ENCODE results near the gene SPECC1L. TPM values are rescaled to one million over a fixed set of nuclear protein-coding genes. Genes with fewer than 3 reads are reported as not detected.

SPECC1L gene
- total RNA-seq, 2 donors from 2014 or later: 23.1 to 26.0 TPM

DNA sequence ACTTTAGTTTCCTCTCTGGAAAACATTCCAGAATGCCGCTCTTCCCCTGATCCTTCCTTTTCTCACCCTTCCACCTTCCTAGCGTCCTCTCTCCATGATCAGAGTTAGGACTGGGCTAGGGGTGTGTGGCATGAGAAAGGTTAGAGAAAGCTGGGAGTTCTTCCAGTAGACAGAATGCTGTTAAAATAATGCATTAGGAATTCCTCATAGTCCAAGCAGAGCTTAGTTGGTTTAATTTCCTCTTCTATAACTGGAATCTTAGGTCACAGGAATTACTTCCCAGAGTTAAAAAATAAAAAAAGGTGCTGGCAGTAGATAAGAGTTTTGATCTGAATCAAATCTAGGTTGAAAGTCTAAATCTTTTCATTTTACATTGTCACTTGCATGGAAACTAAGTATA, 119.5 kb downstream of the SPECC1L start:
- DNase-seq (no peak), ATAC-seq (no peak)
- no peak overlapping the region for H3K4me3 ChIP-seq
- H3K27me3 ChIP-seq: no peaks in the 10 kb centered on the region
- intact Hi-C loops (cut with DNase I): no loop called here
- peaks cover 7% of the 10 kb centered on the region for H3K4me1 ChIP-seq
- no peak overlapping the region for H3K27ac ChIP-seq
- H3K36me3 ChIP-seq (replicated peaks in 1 of 2; ENCODE audit: insufficient read depth in 1 of 2, low read depth in 2 of 2): no peaks in the 10 kb centered on the region
- no peaks in the 10 kb centered on the region for H3K9me3 ChIP-seq
- WGBS, 2 donors: 89 to 93% methylated on average over 2 of the region's 2 CpGs
- no peak for TF ChIP-seq POLR2A (IDR thresholded peaks at IDR 0.05)

DNA sequence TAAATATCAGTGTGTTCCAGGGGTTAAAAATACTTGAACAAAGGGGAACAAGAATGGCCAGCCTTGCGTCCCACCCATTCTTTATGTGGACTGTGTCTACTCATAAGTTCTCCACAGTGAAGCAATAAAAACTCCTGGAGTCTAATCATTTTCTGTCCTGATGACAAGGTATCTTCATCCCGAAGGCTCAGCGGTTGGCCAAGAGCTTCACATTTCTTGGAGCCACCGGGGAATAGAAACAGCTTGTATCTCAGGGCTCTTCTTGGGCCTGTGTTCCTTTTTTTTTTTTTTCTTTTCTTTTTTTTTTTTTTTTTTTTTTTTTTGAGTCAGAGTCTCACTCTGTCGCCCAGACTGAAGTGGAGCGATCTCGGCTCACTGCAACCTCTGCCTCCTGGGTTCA, 119.9 kb downstream of the SPECC1L start:
- H3K27ac ChIP-seq: no peak overlapping the region
- no peaks in the 10 kb centered on the region for H3K36me3 ChIP-seq (replicated peaks in 1 of 2; ENCODE audit: insufficient read depth in 1 of 2, low read depth in 2 of 2)
- DNase-seq: peak in 1 of 4 donors; percentile 42
- ATAC-seq: peak; percentile 48
- intact Hi-C loops (cut with DNase I): no loop called here
- H3K4me3 ChIP-seq: no peak overlapping the region
- peaks cover 7% of the 10 kb centered on the region for H3K4me1 ChIP-seq
- no peaks in the 10 kb centered on the region for H3K9me3 ChIP-seq
- no peaks in the 10 kb centered on the region for H3K27me3 ChIP-seq
- no peak for TF ChIP-seq POLR2A (IDR thresholded peaks at IDR 0.05)
- TF ChIP-seq, protein P1, sequence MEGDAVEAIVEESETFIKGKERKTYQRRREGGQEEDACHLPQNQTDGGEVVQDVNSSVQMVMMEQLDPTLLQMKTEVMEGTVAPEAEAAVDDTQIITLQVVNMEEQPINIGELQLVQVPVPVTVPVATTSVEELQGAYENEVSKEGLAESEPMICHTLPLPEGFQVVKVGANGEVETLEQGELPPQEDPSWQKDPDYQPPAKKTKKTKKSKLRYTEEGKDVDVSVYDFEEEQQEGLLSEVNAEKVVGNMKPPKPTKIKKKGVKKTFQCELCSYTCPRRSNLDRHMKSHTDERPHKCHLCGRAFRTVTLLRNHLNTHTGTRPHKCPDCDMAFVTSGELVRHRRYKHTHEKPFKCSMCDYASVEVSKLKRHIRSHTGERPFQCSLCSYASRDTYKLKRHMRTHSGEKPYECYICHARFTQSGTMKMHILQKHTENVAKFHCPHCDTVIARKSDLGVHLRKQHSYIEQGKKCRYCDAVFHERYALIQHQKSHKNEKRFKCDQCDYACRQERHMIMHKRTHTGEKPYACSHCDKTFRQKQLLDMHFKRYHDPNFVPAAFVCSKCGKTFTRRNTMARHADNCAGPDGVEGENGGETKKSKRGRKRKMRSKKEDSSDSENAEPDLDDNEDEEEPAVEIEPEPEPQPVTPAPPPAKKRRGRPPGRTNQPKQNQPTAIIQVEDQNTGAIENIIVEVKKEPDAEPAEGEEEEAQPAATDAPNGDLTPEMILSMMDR (IDR thresholded peaks at IDR 0.05): no peak
- 76 to 84% methylated on average over 4 to 6 of the region's 7 CpGs for WGBS, 2 donors

DNA sequence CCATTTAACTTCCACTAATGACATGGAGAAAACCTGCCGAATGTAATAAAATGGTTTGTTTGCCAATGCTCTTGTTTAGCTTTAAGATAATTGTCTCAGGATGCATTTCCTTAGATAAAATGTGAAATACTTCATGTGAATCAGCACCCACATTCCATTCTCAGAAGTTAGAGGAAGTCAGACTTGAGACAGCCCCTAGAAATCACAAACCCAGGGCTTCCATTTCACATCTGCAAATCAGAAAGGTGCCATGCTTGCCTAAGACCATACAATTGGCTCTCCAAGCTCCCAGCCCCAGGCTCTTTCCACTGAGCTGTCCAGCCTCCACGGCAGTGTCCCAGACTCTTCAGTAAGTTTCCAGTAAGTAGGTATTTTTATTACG, 121.2 kb downstream of the SPECC1L start:
- ATAC-seq: no peak
- WGBS, 2 donors: 80 to 98% methylated on average over 3 of the region's 3 CpGs
- no peak for TF ChIP-seq POLR2A (IDR thresholded peaks at IDR 0.05)
- TF ChIP-seq, protein P1 (IDR thresholded peaks at IDR 0.05): no peak
- H3K4me1 ChIP-seq: peaks cover 7% of the 10 kb centered on the region
- H3K9me3 ChIP-seq: no peaks in the 10 kb centered on the region
- H3K27ac ChIP-seq: peak overlapping the region in 1 of 4 donors; percentile 4
- intact Hi-C loops (cut with DNase I): no loop called here
- no peaks in the 10 kb centered on the region for H3K27me3 ChIP-seq
- no peak for DNase-seq
- no peak overlapping the region for H3K4me3 ChIP-seq
- no peaks in the 10 kb centered on the region for H3K36me3 ChIP-seq (replicated peaks in 1 of 2; ENCODE audit: insufficient read depth in 1 of 2, low read depth in 2 of 2)

DNA sequence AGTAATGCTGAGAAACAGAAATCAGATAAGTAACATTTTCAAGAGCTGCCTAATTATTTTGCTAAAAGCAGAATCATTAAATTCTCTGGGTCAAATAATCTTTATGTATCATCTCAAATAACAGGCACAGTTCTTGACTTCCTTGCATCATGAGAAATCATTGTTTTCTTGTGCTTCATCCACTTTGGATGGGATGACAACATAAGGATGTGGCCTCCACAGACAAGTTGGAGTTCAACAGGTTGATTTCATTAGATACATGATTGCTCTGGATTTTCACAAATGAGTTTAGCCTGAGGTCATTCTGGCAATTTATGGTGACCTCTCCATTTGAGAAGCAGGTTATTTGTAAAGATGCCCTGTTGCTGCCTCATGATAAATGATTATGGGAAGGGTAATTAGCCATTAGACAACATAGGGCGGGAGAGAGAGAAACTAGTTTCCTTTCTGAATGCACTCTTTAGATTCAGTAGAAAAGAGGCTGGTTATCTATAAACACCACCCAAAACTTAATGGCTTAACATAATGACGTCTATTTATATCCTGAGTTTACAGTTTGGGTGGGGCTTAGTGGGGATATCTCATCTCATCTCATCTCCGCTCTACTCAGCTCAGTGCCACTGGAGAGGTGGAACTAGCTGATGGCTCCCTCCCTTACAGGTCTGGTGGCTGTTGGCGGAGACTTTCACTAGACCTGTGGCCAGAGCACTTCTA, 121.7 kb downstream of the SPECC1L start:
- 84 to 93% methylated on average over 4 of the region's 4 CpGs for WGBS, 2 donors
- Histone ChIP-seq H3K4me3 (no peak overlapping the region), H3K9me3 (no peaks in the 10 kb centered on the region), H3K4me1 (peaks cover 7% of the 10 kb centered on the region), H3K27ac (peak overlapping the region in 1 of 4 donors; percentile 4), H3K27me3 (no peaks in the 10 kb centered on the region), H3K36me3 (replicated peaks in 1 of 2; ENCODE audit: insufficient read depth in 1 of 2, low read depth in 2 of 2) (no peaks in the 10 kb centered on the region)
- TF ChIP-seq, protein P1 (IDR thresholded peaks at IDR 0.05): no peak
- no peak for TF ChIP-seq POLR2A (IDR thresholded peaks at IDR 0.05)
- intact Hi-C loops (cut with DNase I): no loop called here
- DNase-seq: no peak
- ATAC-seq: no peak

DNA sequence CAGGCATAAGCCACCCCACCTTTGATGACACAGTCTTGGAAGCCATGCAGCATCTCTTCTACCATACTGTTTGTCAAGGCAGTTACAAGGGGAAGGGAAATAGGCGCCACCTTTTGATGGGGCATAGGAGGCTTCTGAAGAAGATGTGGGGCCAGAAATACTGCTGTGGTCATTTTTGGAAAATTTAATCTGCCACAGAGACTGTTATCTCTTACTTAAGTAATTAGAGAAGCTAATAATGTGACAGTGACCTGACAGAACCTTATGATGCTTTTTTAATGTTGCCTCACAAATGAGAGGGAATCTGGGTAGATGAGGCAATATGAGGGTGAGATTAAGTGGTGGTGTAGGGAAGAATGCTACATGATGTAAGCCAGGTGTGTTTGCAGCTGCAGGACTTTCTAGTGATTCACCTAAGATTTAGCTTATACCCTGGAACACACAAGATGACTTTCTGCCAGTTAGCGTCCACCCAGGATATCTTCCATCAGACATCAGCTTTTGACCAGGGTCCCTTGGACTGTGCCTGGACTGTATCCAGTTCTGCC, 122.5 kb downstream of the SPECC1L start:
- H3K27ac ChIP-seq: no peak overlapping the region
- no peak overlapping the region for H3K4me3 ChIP-seq
- H3K4me1 ChIP-seq: peaks cover 7% of the 10 kb centered on the region
- WGBS, 2 donors: 96 to 100% methylated on average over 2 of the region's 2 CpGs
- no peaks in the 10 kb centered on the region for H3K36me3 ChIP-seq (replicated peaks in 1 of 2; ENCODE audit: insufficient read depth in 1 of 2, low read depth in 2 of 2)
- ATAC-seq (no peak), DNase-seq (no peak)
- no peaks in the 10 kb centered on the region for H3K9me3 ChIP-seq
- intact Hi-C loops (cut with DNase I): no loop called here
- TF ChIP-seq, protein P1 (IDR thresholded peaks at IDR 0.05): no peak
- TF ChIP-seq POLR2A (IDR thresholded peaks at IDR 0.05): no peak
- no peaks in the 10 kb centered on the region for H3K27me3 ChIP-seq

All from body of pancreas (tissue), 4 donors.